ENCODE results near the gene MCUR1. TPM values are rescaled to one million over a fixed set of nuclear protein-coding genes. Genes with fewer than 3 reads are reported as not detected.

The MCUR1 gene
- total and polyA plus RNA-seq, 9 of the 15 experiments (the other 6 are each of a cell fraction or from before 2014, with no cell fraction given): 5.1 to 60.2 (median 41.4) TPM

DNA sequence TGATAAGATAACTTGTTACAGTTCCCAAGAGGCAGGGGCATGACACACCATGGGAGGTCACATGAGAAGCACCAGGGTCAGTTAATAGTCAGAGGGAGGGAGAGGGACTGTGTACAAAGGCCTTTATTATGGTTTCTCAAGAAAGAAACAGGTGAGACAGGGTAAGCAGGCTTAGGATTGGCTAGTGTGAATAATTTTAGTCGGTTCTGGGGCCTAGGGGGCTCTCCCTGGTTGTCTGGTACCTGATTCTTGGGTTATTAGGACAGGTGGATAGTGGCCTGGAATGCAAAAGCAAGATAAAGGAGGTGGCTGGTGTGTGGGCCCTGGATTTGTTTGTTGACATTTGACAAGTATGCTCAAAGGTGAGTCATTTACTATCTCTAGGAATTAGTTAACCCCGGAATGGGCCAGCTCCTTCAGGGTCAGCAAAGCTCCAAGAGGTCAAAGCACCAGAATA lies 49.4 kb upstream of the MCUR1 start:
- BruUV-seq (replicated peaks): no TSS peak
- ChIA-PET POLR2A (interaction anchor here (0.6 to 1.3 kb wide), 3 partner anchors 10 to 86 kb away, joined by 3 to 5 read pairs (median 3); no protein-coding TSS in a partner anchor), CTCF (ENCODE audit: low intra/inter-chr PET ratio) (no interaction called here)
- in situ Hi-C loops (cut with MboI): no loop called here
- Histone ChIP-seq H2AFZ (ENCODE audit: low read depth, low read length) (no peak overlapping the region), H3K79me2 (ENCODE audit: control insufficient read depth, insufficient read depth, low read length) (no peaks in the 10 kb centered on the region), H3K36me3 (ENCODE audit: control insufficient read depth, insufficient read depth, low read length) (no peaks in the 10 kb centered on the region), H3K9me1 (ENCODE audit: control insufficient read depth, insufficient read depth, low read length) (no peaks in the 10 kb centered on the region), H3K4me2 (ENCODE audit: insufficient read depth, low read length) (no peak overlapping the region), H3K4me3 (no peak overlapping the region), H3K9me3 (replicated peaks; ENCODE audit: control insufficient read depth, insufficient read depth, low read depth, low read length) (no peaks in the 10 kb centered on the region; the same call in 1 of the 2 replicates), H3K9ac (ENCODE audit: insufficient read depth in 1 of 2, low read depth in 2 of 2, low read length in 2 of 2) (no peak overlapping the region), H3K27me3 (ENCODE audit: control insufficient read depth in 2 of 2, insufficient read depth in 2 of 2, low read length in 2 of 2) (no peaks in the 10 kb centered on the region), H3K4me1 (replicated peaks in 1 of 2; ENCODE audit: control insufficient read depth in 2 of 2, insufficient read depth in 2 of 2, low read length in 2 of 2) (peaks cover 4 to 6% of the 10 kb centered on the region in 2 experiments; a peak in 2 of 5 replicates), H4K20me1 (replicated peaks; ENCODE audit: control insufficient read depth, insufficient read depth, low read length) (no peaks in the 10 kb centered on the region), H3K27ac (ENCODE audit: extremely low read depth, low read depth, low read length) (no peak overlapping the region)
- 0% methylated on average over 2 of the region's 2 CpGs for WGBS (ENCODE audit: insufficient coverage, low coverage, missing lambda C conversion rate)
- intact Hi-C loops (cut with micrococcal nuclease): no loop called here
- ATAC-seq: peak; percentile 73
- peak in 3 of 4 experiments; percentile 22 to 57 (median 37) for DNase-seq (ENCODE audit: extremely low read depth in 1 of 4, low spot score in 3 of 4)
- FAIRE-seq: peak; percentile 68
- TF ChIP-seq MCM7 (IDR thresholded peaks at IDR 0.05) (no peak), FOXA3 (CRISPR knock-in tag; conservative IDR thresholded peaks at IDR 0.05 in 1 of 2, IDR thresholded peaks at IDR 0.05 in 1 of 2) (peak; percentile 55 to 82), TRIM24 (IDR thresholded peaks at IDR 0.05) (peak in 1 of 2 experiments; percentile 43; a peak in 1 of 4 replicates), JUN (IDR thresholded peaks at IDR 0.05; ENCODE audit: borderline replicate concordance, low read depth, low read length) (peak; percentile 82), JUN (CRISPR knock-in tag; IDR thresholded peaks at IDR 0.05; ENCODE audit: borderline replicate concordance) (no peak), TCF3 (CRISPR knock-in tag; IDR thresholded peaks at IDR 0.05) (peak; percentile 76), CTBP1 (IDR thresholded peaks at IDR 0.05; ENCODE audit: borderline replicate concordance) (peak; percentile 81), ZNF778 (CRISPR knock-in tag; IDR thresholded peaks at IDR 0.05) (no peak), CBFA2T2 (conservative IDR thresholded peaks at IDR 0.05) (peak; percentile 78), ESRRA (IDR thresholded peaks at IDR 0.05; ENCODE audit: borderline replicate concordance, low read depth) (peak; percentile 80), ZNF174 (CRISPR knock-in tag; IDR thresholded peaks at IDR 0.05) (no peak), CBFA2T3 (IDR thresholded peaks at IDR 0.05) (peak; percentile 86), TAL1 (IDR thresholded peaks at IDR 0.05) (peak; percentile 69), DPF2 (IDR thresholded peaks at IDR 0.05) (peak; percentile 72), NR3C1 (CRISPR knock-in tag; IDR thresholded peaks at IDR 0.05) (no peak), CXXC5 (CRISPR knock-in tag; IDR thresholded peaks at IDR 0.05) (0 out of 2 replicates have a peak, but pooled peaks have one; percentile 6), RAD51 (IDR thresholded peaks at IDR 0.05; ENCODE audit: borderline replicate concordance, low read depth) (0 out of 2 replicates have a peak, but pooled peaks have one; percentile 10), STAT5A (IDR thresholded peaks at IDR 0.05; ENCODE audit: borderline replicate concordance, low read length) (peak; percentile 12; the same call in 1 of the 2 replicates), NRF1 (conservative IDR thresholded peaks at IDR 0.05 in 1 of 2, IDR thresholded peaks at IDR 0.05 in 1 of 2) (0 out of 4 replicates have a peak, but pooled peaks of 1 of the 2 experiments have one; percentile 18), TBP (optimal IDR thresholded peaks at IDR 0.05; ENCODE audit: low read depth, low read length) (no peak)
- TF ChIP-seq, protein P1, sequence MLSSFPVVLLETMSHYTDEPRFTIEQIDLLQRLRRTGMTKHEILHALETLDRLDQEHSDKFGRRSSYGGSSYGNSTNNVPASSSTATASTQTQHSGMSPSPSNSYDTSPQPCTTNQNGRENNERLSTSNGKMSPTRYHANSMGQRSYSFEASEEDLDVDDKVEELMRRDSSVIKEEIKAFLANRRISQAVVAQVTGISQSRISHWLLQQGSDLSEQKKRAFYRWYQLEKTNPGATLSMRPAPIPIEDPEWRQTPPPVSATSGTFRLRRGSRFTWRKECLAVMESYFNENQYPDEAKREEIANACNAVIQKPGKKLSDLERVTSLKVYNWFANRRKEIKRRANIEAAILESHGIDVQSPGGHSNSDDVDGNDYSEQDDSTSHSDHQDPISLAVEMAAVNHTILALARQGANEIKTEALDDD (IDR thresholded peaks at IDR 0.05): peak; percentile 39; the same call in 1 of the 2 replicates
- TF ChIP-seq, protein P2, sequence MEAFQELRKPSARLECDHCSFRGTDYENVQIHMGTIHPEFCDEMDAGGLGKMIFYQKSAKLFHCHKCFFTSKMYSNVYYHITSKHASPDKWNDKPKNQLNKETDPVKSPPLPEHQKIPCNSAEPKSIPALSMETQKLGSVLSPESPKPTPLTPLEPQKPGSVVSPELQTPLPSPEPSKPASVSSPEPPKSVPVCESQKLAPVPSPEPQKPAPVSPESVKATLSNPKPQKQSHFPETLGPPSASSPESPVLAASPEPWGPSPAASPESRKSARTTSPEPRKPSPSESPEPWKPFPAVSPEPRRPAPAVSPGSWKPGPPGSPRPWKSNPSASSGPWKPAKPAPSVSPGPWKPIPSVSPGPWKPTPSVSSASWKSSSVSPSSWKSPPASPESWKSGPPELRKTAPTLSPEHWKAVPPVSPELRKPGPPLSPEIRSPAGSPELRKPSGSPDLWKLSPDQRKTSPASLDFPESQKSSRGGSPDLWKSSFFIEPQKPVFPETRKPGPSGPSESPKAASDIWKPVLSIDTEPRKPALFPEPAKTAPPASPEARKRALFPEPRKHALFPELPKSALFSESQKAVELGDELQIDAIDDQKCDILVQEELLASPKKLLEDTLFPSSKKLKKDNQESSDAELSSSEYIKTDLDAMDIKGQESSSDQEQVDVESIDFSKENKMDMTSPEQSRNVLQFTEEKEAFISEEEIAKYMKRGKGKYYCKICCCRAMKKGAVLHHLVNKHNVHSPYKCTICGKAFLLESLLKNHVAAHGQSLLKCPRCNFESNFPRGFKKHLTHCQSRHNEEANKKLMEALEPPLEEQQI (IDR thresholded peaks at IDR 0.05): peak; percentile 25; the same call in 1 of the 2 replicates
- TF ChIP-seq, protein P3, sequence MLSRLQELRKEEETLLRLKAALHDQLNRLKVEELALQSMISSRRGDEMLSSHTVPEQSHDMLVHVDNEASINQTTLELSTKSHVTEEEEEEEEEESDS (CRISPR knock-in tag; IDR thresholded peaks at IDR 0.05): no peak

Data from K562 (cell line).